ENCODE data around the gene DDX17.
A peak's percentile ranks its signal among the peaks of the same experiment; 100 is the strongest.

Gene DDX17

DNA sequence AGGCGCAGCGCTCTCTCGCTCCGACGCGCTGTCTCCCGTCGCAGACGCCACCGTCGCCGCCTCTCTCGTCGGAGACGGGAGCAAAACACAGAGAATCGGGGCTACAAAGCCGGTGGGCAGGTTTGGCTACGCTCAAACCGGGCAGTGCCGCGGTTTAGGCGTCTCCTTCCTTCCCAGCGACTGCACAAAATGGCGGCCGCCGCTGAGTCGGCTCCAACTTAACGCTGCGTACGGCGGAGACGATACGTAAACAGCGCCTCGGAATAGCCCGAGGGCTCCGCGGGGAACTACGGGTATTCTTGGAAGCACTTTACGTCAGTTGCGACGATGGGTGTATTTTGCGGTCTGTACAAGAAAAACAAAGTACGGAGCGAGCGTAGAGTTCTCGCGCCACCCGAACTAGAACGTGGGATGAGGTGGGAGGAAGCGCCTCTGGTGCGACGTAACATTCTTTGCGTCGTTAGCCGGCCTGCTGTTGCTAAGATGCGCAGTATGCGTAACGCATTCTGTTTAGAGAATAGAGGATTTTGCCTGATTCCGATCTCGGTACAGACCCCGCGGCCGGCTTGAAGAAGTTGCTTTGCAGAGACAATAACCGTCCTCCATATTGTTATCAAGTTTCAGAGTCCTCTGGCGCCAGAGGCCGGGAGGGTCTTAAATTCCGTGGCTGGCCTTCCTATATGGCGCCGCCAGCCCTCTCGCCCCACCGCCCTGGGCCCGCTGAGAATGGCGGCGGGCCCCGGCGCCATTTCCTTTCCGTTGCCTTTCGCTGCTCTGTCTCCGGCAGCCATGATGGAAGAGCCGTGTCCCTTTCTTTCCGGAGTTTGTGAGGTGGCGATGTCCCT is at the start of gene DDX17:
TSS of gene DDX17 (minus strand) at position 194 of the 845 bp plus-strand sequence.
- peak; percentile 100 for DNase-seq

DNA sequence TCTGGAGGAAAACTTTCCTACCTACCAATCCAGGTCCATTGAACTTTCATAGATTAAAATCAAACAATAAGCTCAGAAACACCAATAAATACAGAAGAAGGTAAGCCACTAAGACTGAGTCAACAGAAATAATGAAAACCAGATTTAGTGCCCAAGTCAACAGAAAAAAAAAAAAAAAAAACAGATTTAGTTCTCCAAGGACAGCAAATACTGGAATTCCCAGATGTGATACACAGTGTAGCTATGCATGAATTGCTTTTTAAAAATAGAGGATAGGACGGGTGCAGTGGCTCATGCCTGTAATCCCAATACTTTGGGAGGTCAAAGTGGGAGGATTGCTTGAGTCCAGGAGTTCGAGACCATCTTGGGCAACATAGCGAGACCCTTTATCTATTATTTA is 48.2 kb upstream of the DDX17 start:
- DNase-seq: no peak

DNA sequence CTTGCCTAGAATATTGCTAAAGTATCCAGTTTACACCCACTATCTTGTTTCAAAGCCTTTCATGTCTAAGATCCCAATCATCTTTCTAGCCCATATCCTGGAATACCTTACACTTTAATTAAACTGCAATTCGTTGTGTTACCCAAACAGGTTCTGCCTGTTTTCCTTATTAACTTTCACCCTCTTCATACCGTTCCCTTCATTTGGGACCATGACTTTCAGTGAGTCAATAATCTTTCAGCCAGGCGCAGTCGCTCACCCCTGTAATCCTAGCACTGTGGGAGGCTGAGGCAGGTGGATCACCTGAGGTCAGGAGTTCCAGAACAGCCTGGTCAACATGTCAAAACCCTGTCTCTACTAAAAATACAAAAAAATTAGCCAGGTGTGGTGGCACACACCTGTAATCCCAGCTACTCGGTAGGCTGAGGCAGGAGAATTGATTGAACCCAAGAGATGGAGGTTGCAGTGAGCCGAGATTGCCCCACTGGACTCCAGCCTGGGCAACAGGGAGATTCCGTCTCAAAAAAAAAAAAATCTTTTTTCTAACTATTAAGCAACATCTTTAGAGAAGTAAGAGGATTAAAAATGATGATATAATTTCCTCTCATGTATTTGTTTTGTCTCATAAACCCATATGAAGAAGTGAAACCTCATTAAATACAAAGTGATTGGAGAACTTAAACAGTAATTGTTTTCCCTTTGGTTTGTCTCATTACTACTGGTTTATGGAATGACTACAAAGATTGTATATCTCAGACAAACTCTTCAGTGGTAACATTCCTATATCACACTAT is 43.2 kb upstream of the DDX17 start:
- DNase-seq: no peak

- DNase-seq: no peak
These were observed 34.6 kb upstream of the DDX17 start for GRCh38 chr22:38540701-38541100.

GRCh38 chr22:38531251-38531938 is 25.3 kb upstream of the DDX17 start:
- no peak for DNase-seq

DNA sequence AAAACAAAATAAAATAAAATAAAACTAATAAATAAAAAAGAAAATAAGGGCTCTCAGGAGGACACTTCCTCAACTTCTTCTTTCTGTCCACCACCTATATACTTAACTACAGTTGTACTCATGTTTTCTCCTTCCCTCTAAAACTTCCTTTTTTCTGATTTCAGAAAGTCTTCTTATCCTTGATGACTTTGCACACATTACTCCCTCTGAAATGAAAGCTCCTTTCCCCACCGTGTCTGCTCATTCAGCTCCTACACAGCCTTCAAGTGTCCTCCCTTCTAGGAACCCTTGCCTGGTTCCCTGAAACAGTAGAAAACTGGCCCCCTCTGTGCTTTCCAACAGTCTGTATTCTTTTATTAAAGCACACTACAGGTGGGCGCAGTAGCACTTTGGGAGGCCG is 18.3 kb upstream of the DDX17 start:
- no peak for DNase-seq

DNA sequence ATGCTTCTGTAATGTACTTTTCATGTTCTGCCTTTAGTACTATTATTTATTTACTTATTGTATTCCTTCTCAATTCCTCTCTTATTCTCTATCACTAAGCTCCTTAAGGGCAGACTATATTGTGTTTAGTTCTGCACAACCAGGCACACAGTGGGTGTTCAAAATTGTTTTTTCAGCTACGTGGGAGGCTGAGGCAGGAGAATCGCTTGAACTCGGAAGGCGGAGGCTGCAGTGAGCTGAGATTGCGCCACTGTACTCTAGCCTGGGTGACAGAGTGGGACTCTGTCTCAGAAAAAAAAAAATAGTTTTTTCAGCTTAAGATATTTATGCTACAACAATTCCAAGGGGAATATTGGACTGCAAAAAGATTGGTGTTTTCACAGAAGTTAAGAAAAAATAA is 17.4 kb upstream of the DDX17 start:
- DNase-seq: no peak

GRCh38 chr22:38523029-38523428 is 16.9 kb upstream of the DDX17 start:
- DNase-seq: no peak

- no peak for DNase-seq
These were observed 13.5 kb upstream of the DDX17 start for GRCh38 chr22:38519453-38520250.

GRCh38 chr22:38518620-38519019 is 12.5 kb upstream of the DDX17 start:
- no peak for DNase-seq

DNA sequence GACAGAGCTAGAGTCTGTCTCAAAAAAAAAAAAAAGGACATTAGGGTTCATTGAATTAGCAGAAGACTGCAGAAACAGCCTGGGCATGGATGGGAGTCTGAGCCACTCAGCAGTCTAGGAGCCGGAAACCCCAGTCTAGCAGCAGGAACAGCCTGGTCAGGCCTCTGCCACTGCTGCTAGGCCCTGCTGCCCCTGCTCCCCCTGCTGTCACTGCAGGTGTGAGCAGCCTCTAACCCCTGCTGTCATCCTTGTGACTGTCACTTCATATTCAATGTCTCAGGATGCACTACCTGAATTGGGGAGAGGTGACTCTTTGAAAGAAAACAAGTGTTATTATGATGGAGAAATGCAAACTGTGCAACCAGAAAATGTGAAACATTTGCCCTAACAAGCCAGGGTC is 7.0 kb upstream of the DDX17 start:
- DNase-seq: no peak

DNA sequence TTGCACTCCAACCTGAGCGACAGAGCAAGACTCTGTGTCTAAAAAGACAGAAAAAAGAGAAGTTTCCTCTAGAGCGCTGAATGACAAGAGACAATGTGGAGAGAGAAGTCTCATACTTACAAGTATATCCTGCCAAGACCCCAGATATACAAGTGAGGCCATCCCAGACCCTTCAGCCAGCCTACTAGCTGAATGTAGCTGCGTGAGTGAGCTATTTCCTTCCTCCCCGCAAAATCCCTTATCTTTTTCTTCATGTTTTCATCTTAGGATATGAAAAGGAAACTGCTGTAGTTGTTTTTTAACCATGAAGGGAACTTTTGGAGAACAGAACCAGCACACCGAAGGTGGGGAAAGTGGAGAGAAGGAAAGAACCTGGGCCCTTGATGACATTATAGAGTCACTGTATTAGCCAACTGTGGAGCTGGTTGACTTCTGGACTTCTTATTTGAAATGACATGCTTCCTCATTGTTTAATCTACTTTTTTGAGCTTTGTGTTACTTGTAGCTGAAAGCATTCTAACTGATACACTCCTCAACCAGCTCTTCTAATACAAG is 4.4 kb upstream of the DDX17 start:
- no peak for DNase-seq

GRCh38 chr22:38505541-38506117 is 482 bp downstream of the DDX17 start:
- peak; percentile 83 for DNase-seq

GRCh38 chr22:38504731-38505540 is 1.2 kb downstream of the DDX17 start:
- peak; percentile 44 for DNase-seq

GRCh38 chr22:38503021-38503420 is 3.1 kb downstream of the DDX17 start:
- no peak for DNase-seq

DNA sequence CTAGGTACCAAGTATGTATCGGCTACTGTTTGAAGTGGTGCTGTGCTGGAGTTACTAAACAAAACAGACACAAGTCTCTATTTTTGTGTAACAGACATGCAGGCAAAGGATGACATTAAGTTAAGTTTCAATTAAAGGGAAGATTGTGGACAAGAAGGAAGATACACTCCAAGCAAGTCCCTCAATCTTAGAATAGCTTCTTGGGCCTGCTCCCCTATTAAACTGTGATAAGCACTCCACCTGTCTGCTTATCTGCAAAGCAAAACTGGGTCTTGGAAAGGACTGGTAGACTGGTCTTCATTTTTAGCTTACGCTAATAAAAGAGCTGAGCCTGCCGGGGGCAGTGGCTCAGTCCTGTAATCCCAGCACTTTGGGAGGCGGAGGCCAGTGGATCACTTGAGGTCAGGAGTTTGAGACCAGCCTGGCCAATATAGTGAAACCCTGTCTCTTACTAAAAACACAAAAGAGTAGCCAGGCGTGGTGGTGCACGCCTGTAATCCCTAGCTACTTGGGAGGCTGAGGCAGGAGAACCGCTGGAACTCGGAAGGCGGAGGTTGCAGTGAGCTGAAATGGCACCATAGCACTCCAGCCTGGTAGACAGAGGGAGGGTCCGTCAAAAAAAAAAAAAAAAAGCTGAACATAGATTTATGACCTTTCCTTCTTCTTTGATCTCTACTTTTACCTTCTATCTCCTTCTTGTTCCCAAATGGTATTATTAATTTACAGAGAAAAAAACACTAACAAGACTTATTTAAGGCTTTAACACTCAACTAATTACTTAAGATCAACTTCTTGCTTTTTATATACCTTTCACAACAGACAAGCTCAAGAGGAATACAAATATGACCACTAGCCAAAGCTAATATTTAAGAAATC is 4.1 kb downstream of the DDX17 start:
- no peak for DNase-seq

DNA sequence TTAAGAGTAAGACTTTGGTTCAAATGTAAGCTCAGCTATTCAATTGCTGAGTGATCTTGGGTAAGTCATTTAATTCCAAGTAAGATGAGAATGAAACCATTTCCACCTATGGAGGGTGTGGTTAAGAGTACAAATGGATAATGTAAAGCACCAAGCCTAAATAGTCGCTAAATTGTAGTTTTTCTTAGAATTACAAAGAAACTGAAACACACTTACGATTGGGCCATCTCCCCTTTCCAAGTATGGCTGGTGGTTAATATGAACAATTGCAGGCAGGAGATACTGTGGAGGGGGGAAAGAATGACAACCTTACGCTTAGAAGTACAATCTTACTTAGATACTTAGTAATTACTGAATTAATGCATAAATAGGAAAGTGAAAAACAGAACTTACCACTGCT is 8.2 kb downstream of the DDX17 start:
- no peak for DNase-seq

GRCh38 chr22:38494939-38495338 is 11.2 kb downstream of the DDX17 start:
- no peak for DNase-seq

DNA sequence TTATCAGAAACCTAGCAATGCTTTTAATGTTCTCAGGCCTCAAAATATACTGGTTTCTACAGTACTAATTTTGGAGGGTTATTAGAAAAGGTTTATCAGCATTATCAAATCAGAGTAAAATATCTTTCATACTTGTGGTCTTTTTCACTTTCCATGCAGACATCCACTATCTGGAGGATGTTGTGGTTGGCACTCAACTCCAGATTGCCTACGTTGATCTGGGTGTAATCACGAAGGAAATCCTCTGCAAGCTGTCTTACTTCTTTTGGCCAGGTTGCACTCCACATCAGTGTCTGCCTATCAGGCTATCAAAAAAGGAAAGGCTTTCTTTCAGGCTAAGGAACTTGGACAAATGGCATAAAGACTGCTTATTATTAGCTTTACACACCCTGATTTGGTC is 11.6 kb downstream of the DDX17 start:
- no peak for DNase-seq
